ENCODE measurements around the gene EP300. TPM values are rescaled to one million over a fixed set of nuclear protein-coding genes. Genes with fewer than 3 reads are reported as not detected.
"Not testable (repeated sequence)": the region's sequence is repeated elsewhere in the genome, so short reads cannot be mapped to it uniquely, and the experiment has no call there.

The EP300 gene
- total RNA-seq, 1 donor from 2014 or later: 115 TPM

DNA sequence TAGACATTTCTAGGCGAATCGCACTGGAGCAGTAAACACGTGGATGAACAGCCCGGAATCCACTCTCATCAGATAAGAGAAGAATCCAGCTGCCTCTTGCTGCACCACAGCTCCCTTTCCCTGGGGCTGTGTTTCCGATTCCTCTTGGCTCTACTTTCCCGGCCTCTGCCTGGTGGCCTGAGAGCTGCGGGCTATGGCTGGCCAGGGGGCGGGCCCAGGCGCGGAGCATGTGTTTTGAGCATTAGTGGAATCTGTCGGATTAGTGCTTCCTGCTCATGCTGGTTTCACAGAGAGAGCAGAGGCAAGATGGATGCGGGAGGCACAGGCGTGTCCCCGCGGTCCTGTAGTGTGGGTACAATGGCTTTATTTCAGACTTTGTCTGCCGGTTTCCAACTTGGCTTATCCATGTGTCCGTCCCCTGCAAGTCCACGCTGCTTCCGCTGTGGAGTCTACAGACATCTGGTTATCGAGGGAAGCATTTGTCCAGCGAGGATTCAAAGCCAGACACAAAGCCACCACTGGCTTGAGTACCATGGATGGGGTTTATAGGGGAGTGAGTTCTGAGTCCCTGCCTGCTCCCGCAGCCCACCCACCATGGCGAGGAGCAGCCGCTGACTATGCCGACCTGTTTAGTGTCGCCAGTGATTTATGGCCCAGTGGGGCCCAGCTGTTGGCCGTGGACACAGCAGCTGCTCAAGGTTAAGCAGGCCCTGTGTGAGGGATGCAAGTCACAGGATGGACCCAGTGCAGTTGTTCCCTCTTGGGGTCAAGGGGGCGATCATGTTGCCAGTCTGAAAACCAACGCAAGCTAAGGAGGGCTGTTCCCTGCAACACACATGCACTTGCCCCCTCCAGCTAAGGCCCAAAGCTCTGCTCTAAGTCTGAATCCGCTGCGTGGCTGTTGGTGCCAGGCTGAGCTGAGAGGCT, 43.3 kb upstream of the EP300 start:
- H3K4me3 Mint-ChIP-seq (ENCODE audit: unreplicated experiment): no peak overlapping the region
- TF ChIP-seq, protein P1, sequence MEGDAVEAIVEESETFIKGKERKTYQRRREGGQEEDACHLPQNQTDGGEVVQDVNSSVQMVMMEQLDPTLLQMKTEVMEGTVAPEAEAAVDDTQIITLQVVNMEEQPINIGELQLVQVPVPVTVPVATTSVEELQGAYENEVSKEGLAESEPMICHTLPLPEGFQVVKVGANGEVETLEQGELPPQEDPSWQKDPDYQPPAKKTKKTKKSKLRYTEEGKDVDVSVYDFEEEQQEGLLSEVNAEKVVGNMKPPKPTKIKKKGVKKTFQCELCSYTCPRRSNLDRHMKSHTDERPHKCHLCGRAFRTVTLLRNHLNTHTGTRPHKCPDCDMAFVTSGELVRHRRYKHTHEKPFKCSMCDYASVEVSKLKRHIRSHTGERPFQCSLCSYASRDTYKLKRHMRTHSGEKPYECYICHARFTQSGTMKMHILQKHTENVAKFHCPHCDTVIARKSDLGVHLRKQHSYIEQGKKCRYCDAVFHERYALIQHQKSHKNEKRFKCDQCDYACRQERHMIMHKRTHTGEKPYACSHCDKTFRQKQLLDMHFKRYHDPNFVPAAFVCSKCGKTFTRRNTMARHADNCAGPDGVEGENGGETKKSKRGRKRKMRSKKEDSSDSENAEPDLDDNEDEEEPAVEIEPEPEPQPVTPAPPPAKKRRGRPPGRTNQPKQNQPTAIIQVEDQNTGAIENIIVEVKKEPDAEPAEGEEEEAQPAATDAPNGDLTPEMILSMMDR (IDR thresholded peaks at IDR 0.05; ENCODE audit: unreplicated experiment): no peak
- peak; percentile 22 for DNase-seq (ENCODE audit: low spot score)
- H3K27me3 Mint-ChIP-seq (ENCODE audit: unreplicated experiment): no peaks in the 10 kb centered on the region
- peaks cover 3% of the 10 kb centered on the region for H3K4me1 Mint-ChIP-seq (ENCODE audit: unreplicated experiment)
- no peaks in the 10 kb centered on the region for H3K36me3 Mint-ChIP-seq (ENCODE audit: low read depth, unreplicated experiment)
- H3K27ac Mint-ChIP-seq (ENCODE audit: unreplicated experiment): no peak overlapping the region
- H3K9me3 Mint-ChIP-seq (ENCODE audit: unreplicated experiment): no peaks in the 10 kb centered on the region

DNA sequence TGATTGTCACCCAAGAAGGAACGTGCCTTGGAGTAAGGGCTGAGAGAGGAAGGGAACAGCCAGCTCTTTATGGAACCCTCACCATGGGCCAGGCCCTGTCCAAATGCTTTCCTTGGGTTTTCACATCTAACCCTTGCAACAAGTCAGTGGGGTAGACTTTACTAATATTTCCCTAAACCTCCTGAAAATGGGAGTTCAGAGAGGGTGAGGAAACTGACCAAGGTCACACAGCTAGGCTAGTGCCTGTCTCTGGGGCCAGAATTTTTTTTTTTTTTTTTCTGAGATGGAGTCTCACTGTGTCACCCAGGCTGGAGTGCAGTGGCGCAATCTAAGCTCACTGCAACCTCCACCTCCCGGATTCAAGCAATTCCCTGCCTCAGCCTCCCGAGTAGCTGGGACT, 42.6 kb upstream of the EP300 start:
- not testable (repeated sequence) for H3K9me3 Mint-ChIP-seq (ENCODE audit: unreplicated experiment); H3K4me3 Mint-ChIP-seq (ENCODE audit: unreplicated experiment); DNase-seq (ENCODE audit: low spot score); H3K27me3 Mint-ChIP-seq (ENCODE audit: unreplicated experiment); H3K4me1 Mint-ChIP-seq (ENCODE audit: unreplicated experiment); H3K36me3 Mint-ChIP-seq (ENCODE audit: low read depth, unreplicated experiment); H3K27ac Mint-ChIP-seq (ENCODE audit: unreplicated experiment)

DNA sequence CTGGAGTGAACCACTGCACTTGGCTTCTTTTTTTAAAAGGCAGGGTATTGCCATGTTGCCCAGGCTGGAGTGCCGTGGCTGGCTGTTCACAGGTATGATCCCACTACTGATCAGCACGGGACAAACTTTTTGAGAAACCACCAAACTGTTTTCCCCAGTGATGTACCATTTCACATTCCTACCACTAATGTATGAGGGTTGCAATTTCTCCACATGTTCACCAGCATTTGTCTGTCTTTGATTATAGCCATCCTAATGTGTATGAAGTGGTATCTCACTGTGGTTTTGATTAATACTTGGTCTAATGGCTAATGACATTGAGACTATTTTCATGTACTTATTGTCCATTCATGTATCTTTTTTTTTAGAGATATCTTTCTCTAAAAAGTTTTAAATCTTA, 41.5 kb upstream of the EP300 start:
- H3K27ac Mint-ChIP-seq (ENCODE audit: unreplicated experiment): no peak overlapping the region
- H3K9me3 Mint-ChIP-seq (ENCODE audit: unreplicated experiment): no peaks in the 10 kb centered on the region
- no peaks in the 10 kb centered on the region for H3K36me3 Mint-ChIP-seq (ENCODE audit: low read depth, unreplicated experiment)
- H3K4me1 Mint-ChIP-seq (ENCODE audit: unreplicated experiment): peaks cover 3% of the 10 kb centered on the region
- H3K4me3 Mint-ChIP-seq (ENCODE audit: unreplicated experiment): no peak overlapping the region
- TF ChIP-seq, protein P1 (IDR thresholded peaks at IDR 0.05; ENCODE audit: unreplicated experiment): no peak
- no peak for DNase-seq (ENCODE audit: low spot score)
- no peaks in the 10 kb centered on the region for H3K27me3 Mint-ChIP-seq (ENCODE audit: unreplicated experiment)

DNA sequence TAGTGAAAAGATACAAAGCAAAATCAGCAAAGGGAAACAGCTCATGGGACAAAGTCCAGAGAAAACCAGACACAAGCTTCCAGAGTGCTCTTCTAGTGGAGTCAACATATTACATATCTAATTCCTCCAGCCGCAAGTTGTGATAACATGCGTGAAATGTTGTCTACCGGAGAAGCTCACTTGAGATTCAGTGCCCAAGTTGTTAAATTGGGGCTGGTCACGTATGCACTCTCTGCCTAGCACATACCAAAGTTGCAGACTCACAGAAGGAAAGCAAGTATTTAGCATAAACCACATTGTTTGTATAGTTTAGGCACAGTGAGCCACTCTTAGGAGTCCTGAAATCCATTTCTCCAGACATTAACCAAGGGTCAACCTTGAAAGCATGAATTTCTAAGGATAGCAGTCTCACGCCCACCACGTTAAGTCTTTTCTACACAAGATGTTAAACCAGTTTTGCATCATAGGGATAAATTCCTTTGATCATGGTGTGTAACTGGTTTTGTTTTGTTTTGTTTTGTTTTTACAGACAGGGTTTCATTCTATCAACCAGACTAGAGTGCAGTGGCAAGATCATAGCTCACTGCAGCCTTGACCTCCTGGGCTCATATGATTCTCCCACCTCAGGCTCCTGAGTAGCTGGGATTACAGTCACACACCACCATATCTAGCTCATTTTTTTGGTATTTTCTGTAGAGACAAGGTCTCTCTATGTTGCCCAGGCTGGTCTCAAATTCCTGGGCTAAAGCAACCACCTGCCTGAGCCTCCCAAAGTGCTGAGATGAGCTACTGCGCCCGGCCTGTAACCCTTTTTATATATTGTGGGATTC, 39.5 kb upstream of the EP300 start:
- Mint-ChIP-seq H3K4me3 (ENCODE audit: unreplicated experiment) (no peak overlapping the region), H3K27me3 (ENCODE audit: unreplicated experiment) (no peaks in the 10 kb centered on the region), H3K9me3 (ENCODE audit: unreplicated experiment) (no peaks in the 10 kb centered on the region), H3K27ac (ENCODE audit: unreplicated experiment) (no peak overlapping the region), H3K4me1 (ENCODE audit: unreplicated experiment) (peaks cover 3% of the 10 kb centered on the region), H3K36me3 (ENCODE audit: low read depth, unreplicated experiment) (no peaks in the 10 kb centered on the region)
- TF ChIP-seq, protein P1 (IDR thresholded peaks at IDR 0.05; ENCODE audit: unreplicated experiment): no peak
- no peak for DNase-seq (ENCODE audit: low spot score)

DNA sequence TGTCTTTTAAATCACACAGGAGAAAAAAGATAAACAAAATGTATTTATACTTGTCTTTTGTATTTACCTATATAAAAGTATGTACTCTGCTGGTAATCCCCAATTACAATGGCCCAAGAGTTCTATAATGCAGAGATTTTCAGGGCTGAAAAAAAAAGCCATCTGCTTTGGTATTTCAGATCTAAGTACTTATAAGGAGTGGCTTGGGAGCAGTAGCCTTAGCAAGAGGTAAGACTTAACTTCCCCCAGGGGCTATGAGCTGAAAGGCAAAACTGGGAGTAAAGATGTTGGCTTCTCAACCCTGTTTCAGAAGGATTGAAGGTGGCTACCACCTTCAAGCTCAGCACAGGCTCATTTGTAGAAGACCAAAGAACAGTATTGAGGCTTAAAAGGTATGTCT, 35.3 kb upstream of the EP300 start:
- Mint-ChIP-seq H3K4me1 (ENCODE audit: unreplicated experiment) (no peaks in the 10 kb centered on the region), H3K27me3 (ENCODE audit: unreplicated experiment) (no peaks in the 10 kb centered on the region)

More for the DNA sequence above, 35.3 kb upstream of the EP300 start:
- TF ChIP-seq, protein P1 (IDR thresholded peaks at IDR 0.05; ENCODE audit: unreplicated experiment): no peak
- Mint-ChIP-seq H3K4me3 (ENCODE audit: unreplicated experiment) (no peak overlapping the region), H3K27ac (ENCODE audit: unreplicated experiment) (no peak overlapping the region), H3K9me3 (ENCODE audit: unreplicated experiment) (no peaks in the 10 kb centered on the region), H3K36me3 (ENCODE audit: low read depth, unreplicated experiment) (no peaks in the 10 kb centered on the region)
- no peak for DNase-seq (ENCODE audit: low spot score)
